Keratinocyte (primary cell): ENCODE measurements around the gene MAPK12. TPM values are rescaled to one million over a fixed set of nuclear protein-coding genes. Genes with fewer than 3 reads are reported as not detected.
"Not testable (repeated sequence)": the region's sequence is repeated elsewhere in the genome, so short reads cannot be mapped to it uniquely, and the experiment has no call there.

ENCODE experiments used
- DNase-seq: peaks from one replicate; pipeline ENCODE4 v3.0.0-alpha.2; 2011; ENCODE audit warnings: low read depth, missing footprints, low spot score
- FAIRE-seq: peaks from 2 replicates; lab custom pipeline; 2011; peaks lifted over from hg19 to GRCh38; lab: Jason Lieb, UNC
- H2AFZ ChIP-seq: 2 replicates; pipeline ENCODE4 v1.6.0; 2012; ENCODE audit warnings: low read length, control low read depth, inconsistent platforms; ENCODE audit not compliant: control insufficient read depth
- H3K27ac ChIP-seq: 2 replicates; pipeline ENCODE4 v1.5.1; 2011; ENCODE audit warnings: low read length; ENCODE audit not compliant: control insufficient read depth, insufficient read depth
- H3K27me3 ChIP-seq: 3 replicates; pipeline ENCODE4 v1.6.0; 2011; ENCODE audit warnings: low read length; ENCODE audit not compliant: control insufficient read depth, insufficient read depth; ENCODE audit errors: extremely low read depth
- H3K36me3 ChIP-seq, 2 experiments: 2 replicates in 1 of 2; 3 replicates in 1 of 2; pipeline ENCODE4 v1.5.1; 2011; ENCODE audit warnings: low read length in 2 of 2, mild to moderate bottlenecking in 1 of 2; ENCODE audit not compliant: control insufficient read depth in 2 of 2, insufficient read depth in 2 of 2; ENCODE audit errors: extremely low read depth in 1 of 2
- H3K4me1 ChIP-seq: 3 replicates; pipeline ENCODE4 v1.5.1; 2011; ENCODE audit warnings: low read length; ENCODE audit not compliant: control insufficient read depth, insufficient read depth; ENCODE audit errors: extremely low read depth
- H3K4me2 ChIP-seq: 3 replicates; pipeline ENCODE4 v1.6.0; 2011; ENCODE audit warnings: low read depth, low read length; ENCODE audit not compliant: control insufficient read depth, insufficient read depth; ENCODE audit errors: extremely low read depth
- H3K4me3 ChIP-seq, 3 experiments: fragments of 200-600 bp in 1 of 3; sonication (generic) in 1 of 3; 2 replicates in 2 of 3; 3 replicates in 1 of 3; pipeline ENCODE4 v1.5.1; 2011 to 2016; ENCODE audit warnings: low read length in 3 of 3, mild to moderate bottlenecking in 3 of 3, control low read depth in 2 of 3, inconsistent platforms in 1 of 3, low read depth in 1 of 3, mixed read lengths in 1 of 3, mixed run types in 1 of 3, moderate library complexity in 1 of 3; ENCODE audit not compliant: control insufficient read depth in 2 of 3, insufficient read depth in 2 of 3; ENCODE audit errors: extremely low read depth in 1 of 3
- H3K79me2 ChIP-seq: 2 replicates; pipeline ENCODE4 v1.6.0; 2012; ENCODE audit warnings: low read length; ENCODE audit not compliant: control insufficient read depth, insufficient read depth
- H3K9ac ChIP-seq: 3 replicates; pipeline ENCODE4 v1.6.0; 2011; ENCODE audit warnings: low read length; ENCODE audit not compliant: control insufficient read depth, insufficient read depth; ENCODE audit errors: extremely low read depth
- H3K9me1 ChIP-seq: 3 replicates; pipeline ENCODE4 v1.6.0; 2011; ENCODE audit warnings: low read length; ENCODE audit not compliant: control insufficient read depth, insufficient read depth; ENCODE audit errors: extremely low read depth
- H3K9me3 ChIP-seq: 2 replicates; pipeline ENCODE4 v1.5.1; 2012; ENCODE audit warnings: low read depth, low read length; ENCODE audit not compliant: control insufficient read depth
- H4K20me1 ChIP-seq: 3 replicates; pipeline ENCODE4 v1.6.0; 2011; ENCODE audit warnings: low read length; ENCODE audit not compliant: control insufficient read depth, insufficient read depth; ENCODE audit errors: extremely low read depth
- EZH2 ChIP-seq: IDR thresholded peaks from one replicate; pipeline ENCODE4 v1.6.1; 2012; ENCODE audit warnings: inconsistent platforms, mild to moderate bottlenecking, low read length, moderate library complexity
- dilution Hi-C: fragments of 300-500 bp; cut with MboI; formaldehyde crosslinking; loops from one replicate; pipeline ENCODE4 v1.7.0; 2020; ENCODE audit warnings: low sequenced_read_pairs; ENCODE audit not compliant: extremely low pct_ligation_motif_present
- polyA plus RNA-seq, 5 experiments: library from polyadenylated mRNA; depleted of rRNA in 3 of 5; stranded (reverse) in 3 of 5; stranded (forward) in 1 of 5; unstranded in 1 of 5; fragments of >200 nt; gene quantifications; 1 replicate in 1 of 5; 2 replicates in 3 of 5; 3 replicates in 1 of 5; pipeline versions ENCODE4 v1.2.1 to v1.2.3, GENCODE V29; 2011 to 2012; ENCODE audit warnings: missing spikeins in 2 of 5, low read depth in 1 of 5, low replicate concordance in 1 of 5
- TF ChIP-seq, protein P1 (sequence below), 3 experiments: IDR thresholded peaks in 1 of 3; conservative IDR thresholded peaks in 1 of 3; optimal IDR thresholded peaks in 1 of 3; 2 replicates in 2 of 3; 3 replicates in 1 of 3; pipeline versions ENCODE3 to v1.5.1; 2011; ENCODE audit warnings: low read length in 3 of 3, mild to moderate bottlenecking in 3 of 3, moderate library complexity in 2 of 3, control low read depth in 1 of 3, inconsistent platforms in 1 of 3; ENCODE audit not compliant: insufficient read depth in 2 of 3; ENCODE audit errors: extremely low read depth in 1 of 3

The MAPK12 gene
- polyA plus RNA-seq, 1 donor (not counting 4 experiments of a cell fraction or from before 2014, with no cell fraction given), result 10.1 TPM

DNA sequence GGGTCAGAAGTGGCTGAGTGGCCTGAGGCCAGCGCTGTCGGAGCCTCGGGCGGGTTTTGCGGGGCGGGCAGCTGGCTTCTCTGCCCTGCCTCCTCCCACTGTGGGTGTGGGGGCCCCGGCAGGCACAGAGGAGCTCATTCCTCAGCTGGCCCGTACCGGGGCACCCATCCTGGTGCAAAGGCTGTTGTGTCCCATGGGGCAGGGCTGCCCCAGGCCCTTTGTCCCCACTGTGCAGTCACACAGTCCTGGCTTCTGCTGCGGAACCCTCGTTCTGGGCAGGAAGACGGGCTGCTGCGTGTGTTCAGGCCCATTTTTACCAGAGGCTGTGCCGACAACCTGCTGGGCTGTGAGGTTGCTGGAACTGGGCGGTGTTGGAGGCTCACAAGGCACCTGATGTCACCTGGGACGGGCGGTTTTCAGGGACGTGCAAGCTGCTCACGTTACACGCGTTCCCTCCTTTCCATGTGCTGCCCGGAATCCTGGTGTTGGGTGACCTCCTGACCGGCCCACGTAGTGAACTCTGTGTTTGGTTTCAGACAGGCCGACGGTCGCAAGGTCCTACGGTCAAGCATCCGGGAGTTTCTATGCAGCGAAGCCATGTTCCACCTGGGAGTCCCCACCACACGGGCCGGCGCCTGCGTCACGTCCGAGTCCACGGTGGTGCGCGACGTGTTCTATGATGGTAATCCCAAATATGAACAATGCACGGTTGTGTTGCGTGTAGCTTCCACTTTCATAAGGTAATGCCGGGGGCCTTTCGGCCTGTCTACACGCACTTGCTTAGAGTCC is 55.5 kb downstream of the MAPK12 start:
- Histone ChIP-seq H3K4me1 (peaks cover 6% of the 10 kb centered on the region), H3K36me3 (peaks cover 18 to 25% of the 10 kb centered on the region in 2 experiments), H3K27ac (no peak overlapping the region), H3K27me3 (no peaks in the 10 kb centered on the region), H2AFZ (no peak overlapping the region), H3K9ac (no peak overlapping the region), H3K4me3 (no peak overlapping the region), H3K9me1 (peaks cover 3% of the 10 kb centered on the region), H3K9me3 (no peaks in the 10 kb centered on the region), H4K20me1 (peaks cover 10% of the 10 kb centered on the region), H3K79me2 (peaks cover 18% of the 10 kb centered on the region), H3K4me2 (no peak overlapping the region)
- no peak for TF ChIP-seq EZH2
- TF ChIP-seq, protein P1, sequence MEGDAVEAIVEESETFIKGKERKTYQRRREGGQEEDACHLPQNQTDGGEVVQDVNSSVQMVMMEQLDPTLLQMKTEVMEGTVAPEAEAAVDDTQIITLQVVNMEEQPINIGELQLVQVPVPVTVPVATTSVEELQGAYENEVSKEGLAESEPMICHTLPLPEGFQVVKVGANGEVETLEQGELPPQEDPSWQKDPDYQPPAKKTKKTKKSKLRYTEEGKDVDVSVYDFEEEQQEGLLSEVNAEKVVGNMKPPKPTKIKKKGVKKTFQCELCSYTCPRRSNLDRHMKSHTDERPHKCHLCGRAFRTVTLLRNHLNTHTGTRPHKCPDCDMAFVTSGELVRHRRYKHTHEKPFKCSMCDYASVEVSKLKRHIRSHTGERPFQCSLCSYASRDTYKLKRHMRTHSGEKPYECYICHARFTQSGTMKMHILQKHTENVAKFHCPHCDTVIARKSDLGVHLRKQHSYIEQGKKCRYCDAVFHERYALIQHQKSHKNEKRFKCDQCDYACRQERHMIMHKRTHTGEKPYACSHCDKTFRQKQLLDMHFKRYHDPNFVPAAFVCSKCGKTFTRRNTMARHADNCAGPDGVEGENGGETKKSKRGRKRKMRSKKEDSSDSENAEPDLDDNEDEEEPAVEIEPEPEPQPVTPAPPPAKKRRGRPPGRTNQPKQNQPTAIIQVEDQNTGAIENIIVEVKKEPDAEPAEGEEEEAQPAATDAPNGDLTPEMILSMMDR (optimal IDR thresholded peaks at IDR 0.05 in 1 of 3, IDR thresholded peaks at IDR 0.05 in 1 of 3, conservative IDR thresholded peaks at IDR 0.05 in 1 of 3; ENCODE audit: extremely low read depth in 1 of 3, insufficient read depth in 2 of 3, low read length in 3 of 3), result no peak
- dilution Hi-C loops, result no loop called here
- FAIRE-seq (no peak), DNase-seq (no peak)

DNA sequence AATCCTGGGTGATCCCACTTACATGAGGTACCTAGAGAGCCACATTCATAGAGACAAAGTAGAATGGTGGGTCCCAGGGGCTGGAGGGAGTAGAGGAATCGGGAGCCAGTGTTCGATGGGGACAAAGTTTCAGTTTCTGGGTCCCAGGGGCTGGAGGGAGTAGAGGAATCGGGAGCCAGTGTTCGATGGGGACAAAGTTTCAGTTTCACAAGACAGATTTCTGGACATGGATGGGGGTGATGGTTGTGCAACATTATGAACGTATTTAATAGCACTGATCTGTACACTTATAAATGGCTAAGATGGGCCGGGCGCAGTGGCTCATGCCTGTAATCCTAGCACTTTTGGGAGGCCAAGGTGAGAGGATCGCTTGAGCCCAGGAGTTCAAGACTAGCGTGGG is 56.5 kb downstream of the MAPK12 start:
- H2AFZ ChIP-seq, H3K4me1 ChIP-seq, H3K4me2 ChIP-seq, FAIRE-seq, H3K9ac ChIP-seq, H3K27me3 ChIP-seq, H3K27ac ChIP-seq, H3K9me1 ChIP-seq, dilution Hi-C loops, H3K4me3 ChIP-seq, H4K20me1 ChIP-seq, H3K9me3 ChIP-seq, DNase-seq: not testable (repeated sequence)
- H3K79me2 ChIP-seq, result peaks cover 17% of the 10 kb centered on the region
- peaks cover 16 to 21% of the 10 kb centered on the region in 2 experiments for H3K36me3 ChIP-seq
